ENCODE data around the gene IPO11. TPM values are rescaled to one million over a fixed set of nuclear protein-coding genes. Genes with fewer than 3 reads are reported as not detected.
"Not testable (repeated sequence)": the region's sequence is repeated elsewhere in the genome, so short reads cannot be mapped to it uniquely, and the experiment has no call there.

Gene IPO11
- total RNA-seq, 1 donor from 2014 or later = 32.9 TPM

DNA sequence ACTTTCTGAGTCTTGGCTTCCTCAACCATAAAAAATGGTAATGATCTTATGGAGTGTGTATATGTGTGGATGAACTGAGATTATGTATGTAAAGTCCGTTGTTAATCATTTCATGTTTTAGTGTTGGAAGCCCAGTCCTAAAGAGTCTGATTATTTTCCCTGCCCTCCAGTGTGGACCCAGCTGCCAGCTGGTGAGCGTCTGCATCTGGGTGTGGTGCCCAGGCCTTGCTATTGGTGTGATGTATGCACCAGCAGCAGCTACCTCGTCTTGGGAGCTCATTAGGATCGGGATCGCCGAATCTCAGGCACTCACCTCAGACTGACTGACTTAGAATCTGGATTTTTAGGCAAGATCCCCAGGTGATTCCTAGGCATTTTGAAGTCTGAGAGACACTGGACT, 229.9 kb downstream of the IPO11 start:
- no peak for DNase-seq (ENCODE audit: low spot score)

GRCh38 chr5:62643556-62644451, 231.2 kb downstream of the IPO11 start:
- no peak for DNase-seq (ENCODE audit: low spot score)

DNA sequence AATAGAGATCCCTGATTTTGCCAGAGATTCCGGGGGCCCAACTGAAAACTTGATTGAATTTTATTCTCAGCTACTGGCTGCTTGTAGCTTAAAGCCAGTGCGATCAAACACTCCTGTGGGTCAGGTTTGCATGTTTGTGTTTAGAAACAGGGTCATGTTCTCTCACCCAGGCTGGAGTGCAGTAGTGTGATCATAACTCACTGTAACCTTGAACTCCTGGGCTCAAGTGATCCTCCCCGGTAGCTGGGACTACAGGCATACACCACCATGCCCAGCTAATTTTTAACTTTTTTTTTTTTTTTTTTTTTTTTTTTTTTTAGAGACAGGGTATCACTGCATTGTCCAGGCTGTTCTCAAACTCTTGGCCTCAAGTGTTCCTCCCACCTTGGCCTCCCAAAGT, 232.7 kb downstream of the IPO11 start:
- DNase-seq (ENCODE audit: low spot score) = no peak

- DNase-seq (ENCODE audit: low spot score) = no peak
These were observed 234.7 kb downstream of the IPO11 start for GRCh38 chr5:62647241-62647640.

GRCh38 chr5:62649025-62649424, 236.5 kb downstream of the IPO11 start:
- no peak for DNase-seq (ENCODE audit: low spot score)

DNA sequence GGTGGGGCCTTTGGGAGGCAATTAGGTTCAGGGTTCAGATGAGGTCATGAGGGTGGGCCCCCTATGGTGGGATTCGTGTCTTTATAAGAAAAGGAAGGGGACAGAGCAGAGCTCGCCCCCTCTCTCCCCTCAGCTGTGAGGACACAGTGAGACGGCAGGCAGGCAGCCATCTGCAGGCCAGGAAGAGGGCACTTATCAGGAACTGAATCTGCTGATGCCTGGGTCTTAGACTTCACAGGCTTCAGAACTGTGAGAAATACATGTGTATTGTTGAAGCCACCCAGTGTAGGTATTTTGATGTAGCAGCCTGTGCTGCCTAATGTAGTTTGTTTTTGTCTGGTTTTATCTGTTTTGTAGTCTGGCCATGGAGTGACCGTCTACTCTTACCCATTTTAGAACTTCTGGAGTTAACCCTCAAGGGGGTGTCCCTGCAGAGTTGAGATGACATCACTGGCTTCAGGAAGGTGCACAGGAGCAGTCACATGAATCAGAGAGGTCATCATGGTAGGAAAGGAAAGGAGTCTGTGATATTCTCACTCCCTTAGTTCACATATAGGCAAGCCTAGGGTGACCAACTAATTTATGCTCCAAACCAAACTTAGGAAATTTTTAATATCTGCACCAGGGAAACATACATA, 237.0 kb downstream of the IPO11 start:
- no peak for DNase-seq (ENCODE audit: low spot score)

DNA sequence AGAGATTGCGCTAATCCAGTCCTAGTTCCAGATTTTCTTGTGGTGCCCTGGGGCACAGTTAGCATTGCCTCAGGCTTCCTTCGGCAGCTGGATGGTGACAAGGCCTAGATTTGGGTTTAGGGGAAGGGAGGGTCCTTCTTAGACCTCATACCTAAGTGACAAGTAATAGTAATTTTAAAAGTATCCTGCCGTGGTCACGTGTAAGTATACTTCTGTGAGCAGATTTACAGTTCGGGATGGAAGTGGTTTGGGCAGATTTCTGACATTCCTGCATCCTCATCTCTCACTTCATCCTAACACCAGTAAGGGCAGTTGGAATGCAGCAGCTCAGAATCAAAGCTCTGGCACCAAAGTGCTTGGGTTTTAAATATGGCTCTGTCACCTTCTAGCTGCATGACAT, 237.6 kb downstream of the IPO11 start:
- no peak for DNase-seq (ENCODE audit: low spot score)

DNA sequence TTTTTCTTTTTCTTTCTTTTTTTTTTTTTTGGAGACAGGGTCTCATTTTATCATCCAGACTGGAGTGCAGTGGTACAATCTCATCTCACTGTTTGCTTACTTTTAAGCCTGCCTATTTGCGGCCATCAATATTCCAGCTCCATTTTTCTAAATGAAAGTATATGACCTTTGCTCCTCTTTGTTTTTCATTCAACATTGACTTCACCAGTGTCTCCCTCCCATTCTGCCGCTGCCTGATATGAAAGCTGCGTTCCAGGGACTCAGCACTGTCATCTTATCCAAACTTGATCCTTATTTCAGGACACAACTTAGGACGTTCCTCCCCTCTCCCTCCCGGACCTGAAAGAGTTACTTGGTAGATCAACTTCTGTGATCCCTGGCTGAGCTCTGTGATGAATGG, 239.7 kb downstream of the IPO11 start:
- DNase-seq (ENCODE audit: low spot score) = no peak

DNA sequence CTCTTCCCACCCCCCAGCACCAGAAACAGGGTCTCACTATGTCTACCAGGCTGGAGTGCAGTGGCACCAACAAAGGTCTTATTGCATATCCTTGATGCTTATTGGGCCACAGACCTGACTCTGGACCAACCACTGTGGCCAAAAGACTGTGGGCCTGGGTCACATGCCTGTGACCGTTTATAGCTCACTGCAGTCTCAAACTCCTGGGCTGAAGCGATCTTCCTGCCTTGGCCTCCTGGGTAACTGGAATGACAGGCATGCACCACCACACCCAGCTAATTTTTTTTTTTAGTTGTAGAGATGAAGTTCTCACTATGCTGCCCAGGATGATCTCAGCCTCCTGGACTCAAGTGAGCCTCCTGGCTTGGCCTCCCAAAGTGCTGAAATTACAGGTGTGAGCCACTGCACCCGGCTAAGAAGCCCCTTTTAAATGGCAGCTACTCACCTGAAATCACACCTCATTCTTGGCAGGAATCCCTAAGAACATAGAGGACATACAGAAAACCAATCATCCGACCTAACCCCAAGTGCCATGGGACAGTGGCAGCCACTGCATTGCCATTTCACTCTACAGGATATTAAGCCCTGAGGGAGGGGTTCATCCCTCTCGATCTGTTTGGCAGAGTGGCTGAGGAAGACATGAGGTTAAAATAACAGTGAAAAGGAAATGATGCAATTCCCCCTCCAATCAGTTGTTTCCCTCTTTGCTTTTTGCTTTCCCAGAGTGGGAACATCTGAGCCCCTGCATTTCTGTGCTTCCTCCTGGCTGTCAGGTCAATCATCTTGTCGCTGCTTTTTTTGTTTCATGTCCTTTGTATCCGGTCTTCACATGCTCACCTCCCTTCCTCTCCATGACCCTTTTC, 240.7 kb downstream of the IPO11 start:
- no peak for DNase-seq (ENCODE audit: low spot score)

- no peak for DNase-seq (ENCODE audit: low spot score)
These were observed 241.5 kb downstream of the IPO11 start for GRCh38 chr5:62653864-62654575.

DNA sequence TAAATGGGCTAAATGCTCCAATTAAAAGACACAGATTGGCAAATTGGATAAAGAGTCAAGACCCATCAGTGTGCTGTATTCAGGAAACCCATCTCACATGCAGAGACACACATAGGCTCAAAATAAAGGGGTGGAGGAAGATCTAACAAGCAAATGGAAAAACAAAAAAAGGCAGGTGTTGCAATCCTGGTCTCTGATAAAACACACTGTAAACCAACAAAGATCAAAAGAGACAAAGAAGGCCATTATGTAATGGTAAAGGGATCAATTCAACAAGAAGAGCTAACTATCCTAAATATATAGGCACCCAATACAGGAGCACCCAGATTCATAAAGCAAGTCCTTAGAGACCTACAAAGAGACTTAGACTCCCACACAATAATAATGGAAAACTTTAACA, 245.2 kb downstream of the IPO11 start:
- DNase-seq (ENCODE audit: low spot score) = not testable (repeated sequence)

- no peak for DNase-seq (ENCODE audit: low spot score)
These were observed 248.6 kb downstream of the IPO11 start for GRCh38 chr5:62661126-62661525.

GRCh38 chr5:62662521-62662920, 250.0 kb downstream of the IPO11 start:
- DNase-seq (ENCODE audit: low spot score) = no peak

DNA sequence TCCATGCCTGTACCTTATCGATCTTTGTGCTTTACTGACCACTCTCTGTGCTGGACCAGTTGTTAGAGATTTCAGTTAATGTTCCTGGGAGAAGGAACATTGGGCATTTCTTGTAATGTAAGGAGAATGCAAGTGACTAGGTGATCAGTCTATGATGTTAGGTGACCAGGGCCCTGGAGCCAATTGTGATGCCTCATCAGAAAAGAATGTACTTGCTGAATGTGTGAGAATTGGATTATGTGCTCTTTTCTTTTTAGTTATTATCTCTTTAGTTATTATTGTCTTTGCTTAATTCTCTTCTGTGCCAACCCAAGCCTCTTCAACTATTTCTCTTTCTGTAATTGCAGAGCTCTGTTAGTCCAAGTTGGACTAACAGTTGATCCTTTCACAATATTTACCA, 258.9 kb downstream of the IPO11 start:
- no peak for DNase-seq (ENCODE audit: low spot score)

DNA sequence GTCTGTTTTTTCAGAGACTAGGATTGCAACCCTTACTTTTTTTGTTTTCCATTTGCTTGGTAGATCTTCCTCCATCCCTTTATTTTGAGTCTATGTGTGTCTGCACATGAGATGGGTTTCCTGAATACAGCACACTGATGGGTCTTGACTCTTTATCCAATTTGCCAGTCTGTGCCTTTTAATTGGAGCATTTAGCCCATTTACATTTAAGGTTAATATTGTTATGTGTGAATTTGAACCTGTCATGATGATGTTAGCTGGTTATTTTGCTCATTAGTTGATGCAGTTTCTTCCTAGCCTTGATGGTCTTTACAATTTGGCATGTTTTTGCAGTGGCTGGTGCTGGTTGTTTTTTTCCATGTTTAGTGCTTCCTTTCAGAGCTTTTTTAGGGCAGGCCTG, 264.0 kb downstream of the IPO11 start:
- not testable (repeated sequence) for DNase-seq (ENCODE audit: low spot score)

Other genes starting within 250 kb of the IPO11 start
- gene KIF2A, start 106.6 kb upstream of the IPO11 start, total RNA-seq = 30.6 TPM
- gene DIMT1, start 8.9 kb upstream of the IPO11 start, total RNA-seq = 30.7 TPM
- 9.4 TPM for gene LRRC70, start 166.1 kb downstream of the IPO11 start, total RNA-seq